ENCODE measurements around the gene MXD4.

DNA sequence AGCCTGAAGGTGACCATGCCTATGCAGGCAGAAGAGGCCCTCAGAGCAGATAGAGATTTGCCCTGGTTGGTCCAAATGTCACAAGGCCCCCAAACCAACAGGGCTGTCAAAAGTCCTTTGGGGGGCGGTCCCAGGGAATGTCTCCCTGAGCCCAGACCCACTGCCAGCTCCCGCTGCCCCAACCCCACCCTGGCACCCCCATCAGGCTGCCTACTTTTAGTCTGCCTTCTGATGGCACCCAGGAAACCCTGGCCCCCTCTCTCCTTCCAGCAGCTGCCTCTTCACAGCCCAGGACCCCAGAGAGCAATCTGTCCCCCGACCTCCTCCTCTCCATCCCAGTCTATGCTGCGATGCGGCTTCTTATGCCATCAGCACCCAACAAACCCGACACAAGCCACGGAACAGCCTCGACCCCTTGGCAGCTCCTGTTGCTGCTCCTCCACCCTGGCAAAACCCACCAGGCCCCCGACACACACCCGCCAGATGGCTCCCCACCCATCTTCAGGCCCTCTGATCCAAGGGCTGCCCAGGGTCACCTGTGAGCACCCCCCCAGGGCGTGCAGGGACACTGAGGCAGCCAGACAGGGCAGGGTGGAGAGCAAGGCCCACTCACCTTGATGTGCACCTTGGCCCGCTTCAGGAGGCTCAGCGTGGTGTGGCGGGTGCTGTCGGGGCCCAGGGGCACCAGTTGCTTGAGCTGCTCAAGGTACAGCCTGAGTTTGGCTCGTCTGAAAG lies 9.9 kb downstream of the MXD4 start:
- TF ChIP-seq, protein P1, sequence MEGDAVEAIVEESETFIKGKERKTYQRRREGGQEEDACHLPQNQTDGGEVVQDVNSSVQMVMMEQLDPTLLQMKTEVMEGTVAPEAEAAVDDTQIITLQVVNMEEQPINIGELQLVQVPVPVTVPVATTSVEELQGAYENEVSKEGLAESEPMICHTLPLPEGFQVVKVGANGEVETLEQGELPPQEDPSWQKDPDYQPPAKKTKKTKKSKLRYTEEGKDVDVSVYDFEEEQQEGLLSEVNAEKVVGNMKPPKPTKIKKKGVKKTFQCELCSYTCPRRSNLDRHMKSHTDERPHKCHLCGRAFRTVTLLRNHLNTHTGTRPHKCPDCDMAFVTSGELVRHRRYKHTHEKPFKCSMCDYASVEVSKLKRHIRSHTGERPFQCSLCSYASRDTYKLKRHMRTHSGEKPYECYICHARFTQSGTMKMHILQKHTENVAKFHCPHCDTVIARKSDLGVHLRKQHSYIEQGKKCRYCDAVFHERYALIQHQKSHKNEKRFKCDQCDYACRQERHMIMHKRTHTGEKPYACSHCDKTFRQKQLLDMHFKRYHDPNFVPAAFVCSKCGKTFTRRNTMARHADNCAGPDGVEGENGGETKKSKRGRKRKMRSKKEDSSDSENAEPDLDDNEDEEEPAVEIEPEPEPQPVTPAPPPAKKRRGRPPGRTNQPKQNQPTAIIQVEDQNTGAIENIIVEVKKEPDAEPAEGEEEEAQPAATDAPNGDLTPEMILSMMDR (IDR thresholded peaks at IDR 0.05) = no peak
- no peak for TF ChIP-seq POLR2A (IDR thresholded peaks at IDR 0.05)
